HG03442 (cell line): ENCODE data around the gene CITED4.
"Not testable (repeated sequence)": the region's sequence is repeated elsewhere in the genome, so short reads cannot be mapped to it uniquely, and the experiment has no call there.

ENCODE experiments used
- ATAC-seq: cut with Tn5 transposase; IDR thresholded peaks from one replicate; pipeline ENCODE4 v1.9.1; 2021; ENCODE audit warnings: mild to moderate bottlenecking, moderate library complexity; ENCODE audit not compliant: unreplicated experiment

CITED4 gene

GRCh38 chr1:40862008-40862863, at the start of gene CITED4:
CITED4 (minus strand) TSS chr1:40862363; CDS start chr1:40862127, 236 bp downstream.
- peak; percentile 89 for ATAC-seq

DNA sequence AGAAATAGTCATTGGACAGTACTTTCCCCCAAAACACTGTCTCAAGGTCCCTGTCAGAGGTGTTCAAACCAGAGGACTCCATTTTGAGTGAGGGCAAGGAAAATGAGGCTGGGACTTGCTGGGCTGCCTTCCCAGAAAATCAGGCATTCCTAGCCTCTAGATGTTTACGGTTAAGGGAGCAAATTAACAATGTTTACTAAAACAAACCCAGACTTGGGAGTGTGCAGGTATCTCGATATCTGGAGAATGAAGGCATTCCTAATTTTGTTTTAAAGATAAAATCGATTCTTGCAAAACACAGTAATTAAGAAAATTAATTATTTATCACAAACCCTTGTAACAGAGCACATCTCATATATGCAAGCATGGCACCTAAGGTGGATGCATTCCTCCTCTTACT, 48.9 kb upstream of the CITED4 start:
- no peak for ATAC-seq

DNA sequence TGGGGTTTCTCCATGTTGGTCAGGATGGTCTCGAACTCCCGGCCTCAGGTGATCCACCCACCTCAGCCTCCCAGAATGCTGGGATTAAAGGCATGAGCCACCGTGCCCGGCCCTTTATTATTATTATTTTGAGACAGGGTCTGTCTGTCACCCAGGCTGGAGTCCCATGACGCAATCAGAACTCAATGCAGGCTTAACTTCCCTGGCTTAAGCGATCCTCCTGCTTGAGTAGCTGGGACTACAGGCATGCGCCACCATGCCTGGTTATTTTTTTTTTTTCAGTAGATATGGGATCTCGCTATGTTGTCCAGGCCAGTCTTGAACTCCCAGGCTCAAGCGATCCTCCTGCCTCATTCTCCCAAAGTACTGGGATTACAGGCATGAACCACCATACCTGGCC, 47.1 kb upstream of the CITED4 start:
- no peak for ATAC-seq

- ATAC-seq, result no peak
Observed at GRCh38 chr1:40908350-40908749, 46.2 kb upstream of the CITED4 start.

DNA sequence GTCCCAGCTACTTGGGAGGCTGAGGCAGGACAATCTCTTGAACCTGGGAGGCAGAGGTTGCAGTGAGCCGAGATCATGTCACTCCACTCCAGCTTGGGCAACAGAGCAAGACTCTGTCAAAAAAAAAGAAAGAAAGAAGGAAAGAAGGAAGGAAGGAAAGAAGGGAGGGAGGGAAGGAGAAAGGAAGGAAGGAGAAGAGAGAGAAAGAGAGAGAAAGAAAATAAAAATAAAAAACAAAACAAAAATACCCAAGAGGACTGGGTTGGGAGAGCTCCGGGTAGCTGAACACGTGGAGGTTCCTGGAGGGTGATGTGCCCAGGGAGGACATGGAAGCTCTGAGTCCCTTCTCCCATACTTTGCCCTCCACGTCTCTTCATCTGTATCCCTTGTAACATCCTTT, 45.7 kb upstream of the CITED4 start:
- ATAC-seq, result no peak

DNA sequence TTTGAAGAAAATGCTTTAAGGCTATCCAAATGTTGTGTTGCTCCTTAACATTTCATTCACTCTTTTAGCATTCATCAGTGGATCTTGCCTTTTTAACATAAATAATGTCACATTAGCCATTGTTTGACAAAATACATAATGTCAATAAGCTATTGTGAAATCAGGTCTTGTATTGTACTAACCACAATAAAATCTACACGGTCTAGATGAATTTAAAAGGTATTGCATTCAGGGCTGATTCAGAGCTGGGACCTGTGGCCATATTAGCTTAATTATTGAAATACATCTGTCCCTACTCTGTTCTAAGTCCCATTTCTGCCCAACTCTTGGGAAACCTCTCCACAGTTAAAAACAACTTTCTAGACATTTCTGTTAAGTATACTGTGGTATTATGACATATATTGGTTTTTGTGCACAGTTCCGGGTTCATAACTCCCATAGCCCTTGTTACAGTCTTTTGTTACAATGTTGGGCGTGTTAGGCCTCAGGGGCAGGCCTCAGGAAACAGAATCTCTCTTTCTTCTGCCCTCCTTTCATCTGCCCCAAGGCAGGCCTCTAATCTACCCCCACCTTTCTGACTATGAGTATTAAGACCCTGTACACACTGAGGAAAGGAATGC, 44.7 kb upstream of the CITED4 start:
- no peak for ATAC-seq

GRCh38 chr1:40905061-40905460, 42.9 kb upstream of the CITED4 start:
- ATAC-seq, result no peak

DNA sequence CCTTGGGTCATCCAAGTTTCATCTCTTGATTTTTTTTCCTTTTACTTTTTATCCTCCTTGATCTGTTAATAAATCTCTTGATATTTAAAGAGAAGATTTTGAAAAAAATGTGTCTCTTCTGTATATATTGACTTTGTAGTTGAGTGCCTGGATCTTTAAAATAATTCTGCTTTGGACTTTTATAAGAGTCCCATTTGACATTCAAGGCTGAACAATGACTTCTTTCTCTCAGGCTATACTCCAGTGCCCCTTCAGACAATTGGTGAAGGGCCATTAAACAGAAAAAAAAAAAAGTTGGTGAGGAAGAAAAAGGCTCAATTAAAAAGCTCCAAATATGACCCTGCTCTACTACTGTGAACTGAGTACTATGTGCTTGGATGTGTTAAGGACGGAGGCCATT, 40.9 kb upstream of the CITED4 start:
- no peak for ATAC-seq

- ATAC-seq, result no peak
Observed at GRCh38 chr1:40901886-40902852, 40.0 kb upstream of the CITED4 start.

GRCh38 chr1:40899230-40899870, 37.2 kb upstream of the CITED4 start:
- ATAC-seq, result no peak

DNA sequence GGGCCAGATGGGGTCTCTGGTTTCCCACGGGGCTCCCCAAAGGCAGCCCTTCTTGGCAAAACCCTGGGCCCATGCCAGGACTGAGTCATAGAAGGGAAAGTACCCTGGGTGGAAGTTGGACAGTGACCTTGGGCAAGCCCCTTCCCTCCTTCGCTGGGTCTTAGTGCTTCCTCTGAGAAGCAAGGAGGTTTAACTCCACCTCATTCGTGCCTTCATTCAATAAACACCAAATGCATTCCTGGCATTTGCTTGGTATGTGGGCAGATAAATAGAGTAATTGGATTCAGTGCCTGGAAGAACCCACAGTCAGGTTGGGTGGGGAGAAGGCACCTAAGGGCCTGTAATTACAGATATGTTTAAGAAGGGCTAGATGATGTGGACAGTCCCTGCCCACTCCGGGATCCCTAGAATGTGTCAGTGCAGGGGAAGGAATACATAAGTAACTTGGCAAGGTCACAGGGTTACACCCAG, 36.3 kb upstream of the CITED4 start:
- no peak for ATAC-seq

DNA sequence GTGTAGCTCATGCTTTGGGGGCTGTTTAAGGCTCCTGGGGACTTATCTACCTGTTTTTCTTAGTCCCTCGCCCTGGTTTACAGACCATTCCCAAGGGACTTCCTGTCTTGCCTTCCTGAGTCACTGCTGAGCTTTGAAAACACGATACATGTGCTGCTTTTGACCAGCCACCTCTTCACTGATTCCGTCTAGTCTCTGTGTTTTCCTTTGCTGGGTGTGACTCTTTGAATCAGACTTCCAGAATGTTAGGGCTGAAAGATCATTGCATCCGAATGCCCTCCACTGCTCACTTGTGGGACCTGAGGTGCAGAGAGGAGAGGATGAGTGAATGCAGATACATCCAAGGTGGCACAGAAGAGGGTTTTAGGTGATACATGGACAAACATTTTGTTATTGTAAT, 35.4 kb upstream of the CITED4 start:
- ATAC-seq, result no peak

GRCh38 chr1:40896482-40896881, 34.3 kb upstream of the CITED4 start:
- ATAC-seq, result no peak

GRCh38 chr1:40895601-40896000, 33.4 kb upstream of the CITED4 start:
- no peak for ATAC-seq

DNA sequence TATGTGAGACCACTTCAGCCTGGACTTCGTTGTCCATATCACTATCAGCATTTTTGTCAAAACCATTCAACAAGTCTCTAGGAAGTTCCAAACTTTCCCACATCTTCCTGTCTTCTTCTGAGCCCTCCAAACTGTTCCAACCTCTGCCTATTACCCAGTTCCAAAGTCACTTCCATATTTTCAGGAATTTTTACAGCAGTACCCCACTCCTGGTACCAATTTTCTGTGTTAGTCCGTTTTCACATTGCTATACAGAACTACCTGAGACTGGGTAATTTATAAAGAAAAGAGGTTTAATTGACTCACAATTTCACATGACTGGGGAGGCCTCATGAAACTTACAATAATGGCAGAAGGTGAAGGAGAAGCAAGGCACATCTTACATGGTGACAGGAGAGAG, 32.7 kb upstream of the CITED4 start:
- ATAC-seq, result not testable (repeated sequence)

GRCh38 chr1:40894455-40894854, 32.3 kb upstream of the CITED4 start:
- no peak for ATAC-seq

DNA sequence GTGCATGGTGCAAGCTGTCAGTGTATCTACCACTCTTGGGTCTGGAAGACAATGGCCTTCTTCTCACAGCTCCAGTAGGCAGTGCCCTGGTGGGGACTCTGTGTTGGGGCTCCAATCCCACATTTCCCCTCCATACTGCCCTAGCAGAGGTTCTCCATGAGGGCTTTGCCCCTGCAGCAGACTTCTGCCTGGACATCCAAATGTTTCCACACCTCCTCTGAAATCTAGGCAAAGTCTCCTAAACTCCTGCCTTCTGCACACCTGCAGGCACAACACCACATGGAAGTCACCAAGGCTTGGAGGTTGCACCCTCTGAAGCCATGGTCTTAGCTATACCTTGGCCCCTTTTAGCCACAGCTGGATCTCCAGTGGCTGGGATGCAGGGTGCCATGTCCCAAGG, 31.8 kb upstream of the CITED4 start:
- ATAC-seq, result no peak

DNA sequence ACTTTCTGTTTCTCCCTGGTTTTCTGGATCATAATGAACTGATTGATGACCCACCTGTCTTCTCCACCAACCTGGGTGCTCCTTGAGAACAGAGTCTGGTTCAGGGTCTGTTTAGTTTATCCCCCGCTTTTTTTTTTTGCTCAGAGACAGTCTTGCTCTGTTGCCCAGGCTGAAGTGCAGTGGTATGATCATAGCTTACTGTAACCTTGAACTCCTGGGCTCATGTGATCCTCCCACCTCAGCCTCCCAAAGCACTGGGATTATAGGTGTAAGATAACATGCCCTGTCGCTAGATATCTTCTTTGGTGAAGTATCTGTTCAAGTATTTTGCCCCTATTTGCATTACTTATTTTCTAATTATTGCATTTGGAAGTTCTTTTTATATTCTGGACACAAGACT, 30.2 kb upstream of the CITED4 start:
- ATAC-seq, result no peak

DNA sequence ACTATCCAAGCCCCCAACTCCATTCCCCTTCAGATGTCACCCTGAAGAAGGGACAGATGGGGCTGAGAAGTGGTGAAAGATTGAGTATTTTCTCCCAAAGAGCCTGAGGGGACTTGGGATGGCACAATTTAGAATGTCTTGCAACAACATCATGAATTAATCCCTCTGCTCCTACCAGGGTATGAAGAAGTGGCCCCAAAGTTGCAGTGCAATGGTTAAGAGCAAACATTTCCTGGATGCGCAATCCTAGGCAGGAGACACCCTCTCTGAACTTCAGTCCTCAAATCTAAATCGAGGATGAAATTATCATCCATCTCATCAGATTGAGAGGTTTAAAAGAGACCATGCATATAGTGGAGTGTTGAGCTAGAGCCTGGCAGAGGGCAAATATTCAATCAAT, 28.6 kb upstream of the CITED4 start:
- no peak for ATAC-seq

GRCh38 chr1:40887652-40888051, 25.5 kb upstream of the CITED4 start:
- ATAC-seq, result no peak

- no peak for ATAC-seq
Observed at GRCh38 chr1:40887012-40887378, 24.8 kb upstream of the CITED4 start.
